GM12872 (cell line): Measurements from ENCODE around the gene CACNG1.

Source experiments
- TF ChIP-seq, protein P1 (sequence below): IDR thresholded peaks from 3 replicates; pipeline ENCODE4 v1.5.1; 2011; ENCODE audit warnings: low read depth, mild to moderate bottlenecking, low read length, moderate library complexity; ENCODE audit not compliant: insufficient read depth

The CACNG1 gene

DNA sequence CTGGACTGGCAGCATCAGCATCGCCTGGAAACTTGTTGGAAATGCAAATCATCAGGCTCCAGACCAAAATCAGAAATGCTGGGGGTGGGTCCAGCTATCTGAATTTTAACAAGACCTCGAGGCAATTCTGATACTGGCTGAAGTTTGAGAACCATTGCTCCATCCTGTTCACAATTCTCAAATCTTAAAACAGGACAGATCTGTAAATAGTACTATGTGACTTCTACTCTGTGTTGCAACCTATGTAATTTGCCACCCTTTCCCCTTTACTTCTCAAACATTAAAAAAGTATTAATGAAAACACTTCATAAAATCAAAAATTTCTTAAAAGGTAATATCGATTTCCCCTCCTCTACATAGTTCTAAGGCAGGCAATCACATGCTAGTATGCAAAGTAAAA lies 28.5 kb downstream of the CACNG1 start:
- TF ChIP-seq, protein P1, sequence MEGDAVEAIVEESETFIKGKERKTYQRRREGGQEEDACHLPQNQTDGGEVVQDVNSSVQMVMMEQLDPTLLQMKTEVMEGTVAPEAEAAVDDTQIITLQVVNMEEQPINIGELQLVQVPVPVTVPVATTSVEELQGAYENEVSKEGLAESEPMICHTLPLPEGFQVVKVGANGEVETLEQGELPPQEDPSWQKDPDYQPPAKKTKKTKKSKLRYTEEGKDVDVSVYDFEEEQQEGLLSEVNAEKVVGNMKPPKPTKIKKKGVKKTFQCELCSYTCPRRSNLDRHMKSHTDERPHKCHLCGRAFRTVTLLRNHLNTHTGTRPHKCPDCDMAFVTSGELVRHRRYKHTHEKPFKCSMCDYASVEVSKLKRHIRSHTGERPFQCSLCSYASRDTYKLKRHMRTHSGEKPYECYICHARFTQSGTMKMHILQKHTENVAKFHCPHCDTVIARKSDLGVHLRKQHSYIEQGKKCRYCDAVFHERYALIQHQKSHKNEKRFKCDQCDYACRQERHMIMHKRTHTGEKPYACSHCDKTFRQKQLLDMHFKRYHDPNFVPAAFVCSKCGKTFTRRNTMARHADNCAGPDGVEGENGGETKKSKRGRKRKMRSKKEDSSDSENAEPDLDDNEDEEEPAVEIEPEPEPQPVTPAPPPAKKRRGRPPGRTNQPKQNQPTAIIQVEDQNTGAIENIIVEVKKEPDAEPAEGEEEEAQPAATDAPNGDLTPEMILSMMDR, result no peak

DNA sequence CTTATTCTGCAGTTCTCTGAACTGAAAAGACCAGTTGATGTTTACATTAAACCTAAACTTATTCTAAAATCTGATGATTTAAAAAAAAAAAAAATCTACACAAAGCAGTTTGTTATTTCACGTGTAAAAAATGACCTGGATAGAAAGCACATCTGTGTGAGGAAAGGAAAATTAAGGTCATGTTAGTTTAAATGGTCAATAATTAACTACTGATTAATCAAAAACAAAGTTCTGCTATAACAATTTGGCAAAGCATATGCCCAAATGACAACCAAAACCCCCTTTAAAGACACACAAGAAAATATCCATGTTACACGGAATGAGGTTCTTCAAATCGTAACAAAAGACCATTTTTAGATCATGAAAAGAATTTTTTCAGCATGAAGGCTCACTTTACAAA lies 30.4 kb downstream of the CACNG1 start:
- TF ChIP-seq, protein P1, result no peak

DNA sequence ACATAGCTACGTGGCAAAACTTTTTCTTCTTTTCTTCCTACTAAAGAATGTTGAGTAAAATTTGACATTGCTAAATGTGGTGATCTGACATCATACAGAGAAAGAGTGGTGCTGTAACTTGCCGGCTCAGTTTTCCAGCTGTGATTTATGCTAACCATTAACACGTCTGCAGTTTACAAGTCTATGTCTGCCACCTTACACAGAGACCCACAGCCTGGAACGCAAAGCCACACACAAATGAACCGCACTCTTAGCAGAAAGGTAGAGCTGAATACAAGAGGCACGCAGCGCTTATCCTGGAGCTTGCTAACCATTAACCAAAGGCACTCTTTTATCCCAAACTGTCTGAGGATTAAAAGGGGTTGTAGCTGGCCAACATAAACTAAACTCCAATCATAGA lies 31.9 kb downstream of the CACNG1 start:
- TF ChIP-seq, protein P1, result no peak

DNA sequence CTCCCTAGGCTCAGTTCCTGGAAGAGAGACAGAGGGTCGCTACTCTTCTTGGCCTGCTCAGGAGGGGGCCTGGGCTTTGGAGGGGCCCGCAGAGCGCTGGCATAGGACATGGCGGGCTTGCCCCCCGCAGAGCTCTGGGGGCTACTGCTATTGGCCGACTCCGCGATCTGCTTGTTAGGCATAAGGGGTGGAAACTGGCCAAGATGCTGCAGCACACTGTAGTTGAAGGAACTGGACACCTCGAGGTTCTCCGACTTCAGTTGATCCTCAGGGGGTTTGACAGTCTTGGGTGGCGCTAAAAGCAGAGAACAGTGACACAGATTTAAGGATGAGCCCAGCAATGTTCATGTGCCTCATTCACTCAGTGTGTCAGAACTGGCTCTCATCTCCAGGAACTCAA lies 33.9 kb downstream of the CACNG1 start:
- TF ChIP-seq, protein P1, result no peak

DNA sequence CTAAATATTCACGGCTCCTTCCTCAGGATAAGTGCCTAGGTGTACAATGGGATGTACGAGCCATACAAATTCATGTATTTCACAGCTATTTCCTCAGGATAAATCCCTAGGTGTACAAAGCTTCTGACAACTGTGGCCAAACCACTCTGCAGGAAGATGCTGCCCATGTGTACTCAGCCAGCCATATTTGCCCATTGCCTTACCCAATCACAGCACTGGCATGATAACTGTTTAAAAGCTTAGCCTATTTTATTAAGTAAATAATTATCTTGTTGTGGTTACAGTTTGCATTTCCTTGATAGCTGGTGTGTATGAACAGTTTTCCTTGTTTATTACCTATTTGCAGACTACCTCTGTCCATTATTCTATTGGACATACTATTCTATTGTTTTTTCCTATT lies 35.1 kb downstream of the CACNG1 start:
- TF ChIP-seq, protein P1, result no peak

DNA sequence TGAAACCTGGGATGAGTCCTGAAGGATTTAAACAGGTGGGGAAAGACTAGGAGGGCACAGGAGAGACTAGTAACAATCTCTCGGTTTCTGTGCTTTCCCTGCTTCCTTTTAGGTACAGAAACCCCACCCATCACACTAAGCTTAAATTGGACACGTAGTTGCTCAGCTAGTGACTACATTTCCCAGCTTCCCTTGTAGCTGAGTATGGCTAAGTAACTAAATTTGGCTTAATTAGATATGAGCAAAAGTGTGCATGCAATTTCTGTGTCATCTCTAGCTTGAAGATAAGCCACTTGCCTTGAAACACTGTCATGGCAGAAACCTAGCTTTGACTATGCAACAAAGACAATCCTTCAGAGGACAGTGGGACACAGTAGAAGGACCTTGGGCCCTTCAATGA lies 36.5 kb downstream of the CACNG1 start:
- TF ChIP-seq, protein P1, result no peak

DNA sequence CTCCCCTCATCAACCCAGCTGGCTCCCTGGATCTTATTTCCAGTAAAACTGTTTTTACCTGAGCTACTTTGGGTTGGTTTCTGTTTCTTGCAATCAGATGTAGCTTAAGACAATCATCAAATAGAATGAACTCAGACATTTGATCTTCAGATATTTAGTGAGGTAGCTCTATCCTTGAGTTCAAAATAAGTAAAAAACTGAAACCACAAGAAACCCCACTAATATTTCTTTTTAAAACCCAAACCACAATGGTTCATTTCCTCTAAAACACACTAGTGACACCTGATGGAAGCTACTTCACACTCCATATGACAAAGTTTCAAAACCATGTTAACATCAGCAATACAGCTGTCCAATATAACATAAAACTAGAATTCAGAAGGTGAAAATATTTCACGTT lies 37.8 kb downstream of the CACNG1 start:
- TF ChIP-seq, protein P1, result peak; percentile 34; the same call in 1 of the 3 replicates

DNA sequence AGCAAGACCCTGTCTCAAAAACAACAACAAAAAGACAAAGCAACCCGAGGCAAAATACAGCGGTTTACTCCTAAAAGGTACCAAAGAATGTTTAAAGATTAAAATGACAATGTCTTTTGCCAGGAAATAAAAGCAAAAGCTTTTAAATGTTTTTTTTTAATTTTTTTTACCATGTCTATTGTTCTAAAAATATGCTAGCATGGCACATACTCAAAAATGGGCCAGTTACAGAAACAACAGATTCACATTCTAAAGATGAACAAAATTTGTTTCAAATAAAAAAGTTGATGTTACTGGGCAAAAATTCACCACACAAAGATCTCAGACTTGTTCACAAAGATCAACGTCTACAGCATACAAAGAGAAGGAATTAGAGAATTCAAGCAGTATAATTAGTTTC lies 41.1 kb downstream of the CACNG1 start:
- TF ChIP-seq, protein P1, result no peak
